Stimulated activated CD8-positive, alpha-beta memory T cell treated with anti-CD3 and anti-CD28 coated beads, Interleukin-2, amount 100 ng/mL, for 48 hours (primary cell): ENCODE data around the gene PRKCH.
"Not testable (repeated sequence)": the region's sequence is repeated elsewhere in the genome, so short reads cannot be mapped to it uniquely, and the experiment has no call there.

Experiments used
- DNase-seq, 2 donors: peaks; one replicate each; pipeline ENCODE4 v3.0.0-alpha.2; 2020; ENCODE audit warnings: low read depth in 2 of 2

Gene PRKCH

GRCh38 chr14:61391119-61391518 lies 69.7 kb downstream of the PRKCH start:
- no peak for DNase-seq

GRCh38 chr14:61392297-61392696 lies 70.9 kb downstream of the PRKCH start:
- no peak for DNase-seq

- DNase-seq = no peak
Measured at GRCh38 chr14:61394542-61394941, 73.2 kb downstream of the PRKCH start.

- no peak for DNase-seq
Measured at GRCh38 chr14:61395115-61395725, 73.8 kb downstream of the PRKCH start.

- no peak for DNase-seq
Measured at GRCh38 chr14:61396279-61396678, 74.9 kb downstream of the PRKCH start.

GRCh38 chr14:61396694-61397093 lies 75.3 kb downstream of the PRKCH start:
- DNase-seq = no peak

- DNase-seq = no peak
Measured at GRCh38 chr14:61397615-61398014, 76.2 kb downstream of the PRKCH start.

- no peak for DNase-seq
Measured at GRCh38 chr14:61398221-61398620, 76.8 kb downstream of the PRKCH start.

- no peak for DNase-seq
Measured at GRCh38 chr14:61399365-61399764, 78.0 kb downstream of the PRKCH start.

- DNase-seq = no peak
Measured at GRCh38 chr14:61401461-61401860, 80.1 kb downstream of the PRKCH start.

GRCh38 chr14:61403411-61403810 lies 82.0 kb downstream of the PRKCH start:
- DNase-seq = no peak

- DNase-seq = no peak
Measured at GRCh38 chr14:61404637-61405036, 83.3 kb downstream of the PRKCH start.

- no peak for DNase-seq
Measured at GRCh38 chr14:61406198-61406597, 84.8 kb downstream of the PRKCH start.

- no peak for DNase-seq
Measured at GRCh38 chr14:61406675-61407074, 85.3 kb downstream of the PRKCH start.

- DNase-seq = no peak
Measured at GRCh38 chr14:61408498-61408897, 87.1 kb downstream of the PRKCH start.

GRCh38 chr14:61409782-61410181 lies 88.4 kb downstream of the PRKCH start:
- no peak for DNase-seq

GRCh38 chr14:61415934-61416333 lies 94.6 kb downstream of the PRKCH start:
- not testable (repeated sequence) for DNase-seq

- DNase-seq = no peak
Measured at GRCh38 chr14:61416591-61416990, 95.2 kb downstream of the PRKCH start.

- DNase-seq = no peak
Measured at GRCh38 chr14:61417141-61417540, 95.8 kb downstream of the PRKCH start.

GRCh38 chr14:61417883-61418455 lies 96.6 kb downstream of the PRKCH start:
- DNase-seq = no peak

GRCh38 chr14:61418746-61419145 lies 97.4 kb downstream of the PRKCH start:
- no peak for DNase-seq

- DNase-seq = no peak
Measured at GRCh38 chr14:61419201-61419600, 97.8 kb downstream of the PRKCH start.

GRCh38 chr14:61420326-61420725 lies 98.9 kb downstream of the PRKCH start:
- no peak for DNase-seq
